Tibial nerve (tissue), 4 donors: ENCODE results near the gene TFDP2.
"Not testable (repeated sequence)": the region's sequence is repeated elsewhere in the genome, so short reads cannot be mapped to it uniquely, and the experiment has no call there.

ENCODE experiments used
- CTCF ChIP-seq, 5 experiments: fragments of 200-600 bp in 3 of 5; fragments of 450-650 bp in 2 of 5; sonication (generic) in 3 of 5; IDR thresholded peaks; one replicate each; pipeline ENCODE4 v1.5.1; 2016 to 2019; ENCODE audit warnings: antibody characterized with exemption in 5 of 5, mild to moderate bottlenecking in 3 of 5, moderate library complexity in 2 of 5
- EP300 ChIP-seq, 2 donors: sonication (generic); formaldehyde crosslinking; IDR thresholded peaks; one replicate each; pipeline ENCODE4 v1.6.1; 2017; ENCODE audit warnings: antibody characterized with exemption in 2 of 2, mild to moderate bottlenecking in 1 of 2
- POLR2A ChIP-seq, 2 donors: fragments of 450-650 bp; IDR thresholded peaks; one replicate each; pipeline ENCODE4 v1.6.1; 2017; ENCODE audit warnings: antibody characterized with exemption in 2 of 2, mild to moderate bottlenecking in 2 of 2, moderate library complexity in 2 of 2

GRCh38 chr3:142088925-142089324 is 60.4 kb downstream of the TFDP2 start:
- TF ChIP-seq CTCF, POLR2A, EP300 (IDR thresholded peaks at IDR 0.05): not testable (repeated sequence)
